NK-92 treated with Interleukin-12 subunit alpha and Interleukin-12 subunit beta, amount 100 ng/mL, for 24 hours (cell line): ENCODE data around the gene ACBD5.
"Not testable (repeated sequence)": the region's sequence is repeated elsewhere in the genome, so short reads cannot be mapped to it uniquely, and the experiment has no call there.

ENCODE experiments used
- DNase-seq: peaks from one replicate; lab custom pipeline; 2025; lab: John Stamatoyannopoulos, UW

Gene ACBD5

GRCh38 chr10:27240212-27241009, at the start of gene ACBD5:
TSS of gene ACBD5 (minus strand) at chr10:27240797. CDS start at chr10:27240688, 109 bp downstream.
- DNase-seq: peak; percentile 72

- DNase-seq: no peak
These were observed 44.5 kb upstream of the ACBD5 start for GRCh38 chr10:27285093-27285492.

GRCh38 chr10:27276581-27276980, 36.0 kb upstream of the ACBD5 start:
- DNase-seq: no peak

GRCh38 chr10:27266025-27266424, 25.4 kb upstream of the ACBD5 start:
- not testable (repeated sequence) for DNase-seq

GRCh38 chr10:27262788-27263187, 22.2 kb upstream of the ACBD5 start:
- DNase-seq: not testable (repeated sequence)

GRCh38 chr10:27258838-27259812, 18.5 kb upstream of the ACBD5 start:
- DNase-seq: no peak

GRCh38 chr10:27258492-27258837, 17.9 kb upstream of the ACBD5 start:
- DNase-seq: no peak

GRCh38 chr10:27256299-27257189, 15.9 kb upstream of the ACBD5 start:
- DNase-seq: no peak

- no peak for DNase-seq
These were observed 13.0 kb upstream of the ACBD5 start for GRCh38 chr10:27253576-27253975.

- DNase-seq: no peak
These were observed 11.8 kb upstream of the ACBD5 start for GRCh38 chr10:27252267-27253000.

- DNase-seq: no peak
These were observed 11.0 kb upstream of the ACBD5 start for GRCh38 chr10:27251554-27251953.

GRCh38 chr10:27248215-27248614, 7.6 kb upstream of the ACBD5 start:
- DNase-seq: no peak

GRCh38 chr10:27247441-27247840, 6.8 kb upstream of the ACBD5 start:
- DNase-seq: no peak

GRCh38 chr10:27247006-27247405, 6.4 kb upstream of the ACBD5 start:
- DNase-seq: no peak

GRCh38 chr10:27245836-27246235, 5.2 kb upstream of the ACBD5 start:
- no peak for DNase-seq

GRCh38 chr10:27244976-27245375, 4.4 kb upstream of the ACBD5 start:
- no peak for DNase-seq

GRCh38 chr10:27242951-27243551, 2.5 kb upstream of the ACBD5 start:
- peak; percentile 37 for DNase-seq

- DNase-seq: no peak
These were observed 1.9 kb upstream of the ACBD5 start for GRCh38 chr10:27242473-27242950.

- peak; percentile 72 for DNase-seq
These were observed 1.3 kb upstream of the ACBD5 start for GRCh38 chr10:27241652-27242472.
